HEK293 (cell line): ENCODE measurements around the gene CRYGA.

ENCODE experiments used
- CTCF ChIA-PET: fragments of 350-600 bp; formaldehyde crosslinking; extraction: SDS; loops from one replicate; lab custom pipeline; 2021; ENCODE audit warnings: antibody characterized with exemption; lab: Yijun Ruan, JAX
- POLR2A ChIA-PET: fragments of 300-600 bp; formaldehyde crosslinking; extraction: SDS; loops from one replicate; lab custom pipeline; 2020; ENCODE audit warnings: antibody characterized with exemption, inconsistent platforms; lab: Yijun Ruan, JAX
- H3K27ac ChIP-seq: fragments of 200-500 bp; sonication (Bioruptor generic); 2 replicates; pipeline ENCODE4 v1.5.1; 2014; ENCODE audit warnings: low read depth, low read length, control low read depth, inconsistent platforms; ENCODE audit errors: extremely low read depth
- H3K36me3 ChIP-seq, 2 experiments: fragments of 200-500 bp in 1 of 2; sonication (Bioruptor generic) in 1 of 2; 1 replicate in 1 of 2; 2 replicates in 1 of 2; pipeline ENCODE4 v1.5.1; 2014 to 2017; ENCODE audit warnings: inconsistent platforms in 2 of 2, low read length in 2 of 2; ENCODE audit not compliant: control insufficient read depth in 2 of 2, insufficient read depth in 1 of 2
- H3K4me1 ChIP-seq: fragments of 200-500 bp; sonication (Bioruptor generic); 2 replicates; pipeline ENCODE4 v1.5.1; 2014; ENCODE audit warnings: mild to moderate bottlenecking, low read length, inconsistent platforms; ENCODE audit not compliant: control insufficient read depth, insufficient read depth
- H3K4me3 ChIP-seq: 2 replicates; pipeline ENCODE4 v1.5.1; 2011; ENCODE audit warnings: low read depth, mild to moderate bottlenecking, control low read depth, low read length, moderate library complexity
- H3K9me3 ChIP-seq: fragments of 200-500 bp; sonication (Bioruptor generic); 2 replicates; pipeline ENCODE4 v1.5.1; 2014; ENCODE audit warnings: low read depth, low read length, inconsistent platforms; ENCODE audit not compliant: control insufficient read depth, insufficient read depth
- KLF16 ChIP-seq: fragments of 450-650 bp; formaldehyde crosslinking; IDR thresholded peaks from 2 replicates; pipeline ENCODE4 v1.5.1; 2017; ENCODE audit warnings: missing biosample characterization, missing genetic modification characterization
- KLF7 ChIP-seq: fragments of 450-650 bp; formaldehyde crosslinking; IDR thresholded peaks from 2 replicates; pipeline ENCODE4 v1.5.1; 2016; ENCODE audit warnings: missing biosample characterization, missing genetic modification characterization, borderline replicate concordance
- SALL2 ChIP-seq: fragments of 450-650 bp; formaldehyde crosslinking; IDR thresholded peaks from 2 replicates; pipeline ENCODE4 v1.5.0; 2017; ENCODE audit warnings: missing biosample characterization, mild to moderate bottlenecking, missing genetic modification characterization, borderline replicate concordance
- SETDB1 ChIP-seq: IDR thresholded peaks from one replicate; pipeline ENCODE4 v1.6.1; 2017; ENCODE audit warnings: mild to moderate bottlenecking, low read length, moderate library complexity, mixed read lengths; ENCODE audit not compliant: insufficient read length
- TRIM28 ChIP-seq: IDR thresholded peaks from 2 replicates; pipeline ENCODE4 v1.6.1; 2011; ENCODE audit warnings: low read length, control low read depth, borderline replicate concordance
- ZBTB48 ChIP-seq: fragments of 450-650 bp; formaldehyde crosslinking; IDR thresholded peaks from 2 replicates; pipeline ENCODE4 v1.5.1; 2016; ENCODE audit warnings: missing biosample characterization, missing genetic modification characterization
- ZFP3 ChIP-seq: fragments of 450-650 bp; formaldehyde crosslinking; IDR thresholded peaks from 2 replicates; pipeline ENCODE4 v1.5.1; 2016; ENCODE audit warnings: low read depth, missing biosample characterization, missing genetic modification characterization
- ZNF146 ChIP-seq: fragments of 450-650 bp; formaldehyde crosslinking; IDR thresholded peaks from 2 replicates; pipeline ENCODE4 v1.5.1; 2016; ENCODE audit warnings: missing biosample characterization, missing genetic modification characterization
- ZNF169 ChIP-seq: fragments of 450-650 bp; formaldehyde crosslinking; IDR thresholded peaks from 2 replicates; pipeline ENCODE4 v1.5.1; 2016; ENCODE audit warnings: missing biosample characterization, missing genetic modification characterization
- ZNF184 ChIP-seq: fragments of 450-650 bp; IDR thresholded peaks from 2 replicates; pipeline ENCODE4 v1.5.1; 2018; ENCODE audit warnings: missing biosample characterization, mild to moderate bottlenecking, missing genetic modification characterization
- ZNF2 ChIP-seq: fragments of 450-650 bp; formaldehyde crosslinking; IDR thresholded peaks from 2 replicates; pipeline ENCODE4 v1.5.1; 2016; ENCODE audit warnings: missing biosample characterization, missing genetic modification characterization
- ZNF266 ChIP-seq: fragments of 450-650 bp; formaldehyde crosslinking; IDR thresholded peaks from 2 replicates; pipeline ENCODE4 v1.5.1; 2016; ENCODE audit warnings: missing biosample characterization, missing genetic modification characterization, low read depth
- ZNF416 ChIP-seq: fragments of 450-650 bp; formaldehyde crosslinking; IDR thresholded peaks from 2 replicates; pipeline ENCODE4 v1.5.1; 2016; ENCODE audit warnings: missing biosample characterization, missing genetic modification characterization
- ZNF544 ChIP-seq: fragments of 450-650 bp; formaldehyde crosslinking; IDR thresholded peaks from 2 replicates; pipeline ENCODE4 v1.5.0; 2017; ENCODE audit warnings: missing biosample characterization, missing genetic modification characterization
- ZNF571 ChIP-seq: fragments of 450-650 bp; formaldehyde crosslinking; IDR thresholded peaks from 2 replicates; pipeline ENCODE4 v1.5.0; 2017; ENCODE audit warnings: missing biosample characterization, missing genetic modification characterization
- ZNF664 ChIP-seq: fragments of 450-650 bp; formaldehyde crosslinking; IDR thresholded peaks from 2 replicates; pipeline ENCODE4 v1.5.1; 2016; ENCODE audit warnings: missing biosample characterization, missing genetic modification characterization
- ZNF677 ChIP-seq: fragments of 450-650 bp; IDR thresholded peaks from 2 replicates; pipeline ENCODE4 v1.5.0; 2018; ENCODE audit warnings: missing biosample characterization, mild to moderate bottlenecking, missing genetic modification characterization, moderate library complexity
- ZNF701 ChIP-seq: fragments of 450-650 bp; formaldehyde crosslinking; IDR thresholded peaks from 2 replicates; pipeline ENCODE4 v1.5.1; 2016; ENCODE audit warnings: missing biosample characterization, missing genetic modification characterization
- ZNF791 ChIP-seq: fragments of 450-650 bp; formaldehyde crosslinking; IDR thresholded peaks from 2 replicates; pipeline ENCODE4 v1.5.1; 2016; ENCODE audit warnings: missing biosample characterization, missing genetic modification characterization
- ZXDB ChIP-seq: fragments of 450-650 bp; formaldehyde crosslinking; IDR thresholded peaks from 2 replicates; pipeline ENCODE4 v1.5.1; 2016; ENCODE audit warnings: missing biosample characterization, missing genetic modification characterization
- TF ChIP-seq, protein P1 (sequence below): fragments of 450-650 bp; formaldehyde crosslinking; IDR thresholded peaks from 2 replicates; pipeline ENCODE4 v1.5.1; 2016; ENCODE audit warnings: missing biosample characterization, missing genetic modification characterization
- TF ChIP-seq, protein P2 (sequence below): fragments of 450-650 bp; IDR thresholded peaks from 2 replicates; pipeline ENCODE4 v1.5.1; 2018; ENCODE audit warnings: missing biosample characterization, missing genetic modification characterization
- TF ChIP-seq, protein P3 (sequence below): fragments of 450-650 bp; formaldehyde crosslinking; IDR thresholded peaks from 2 replicates; pipeline ENCODE4 v1.5.1; 2016; ENCODE audit warnings: missing biosample characterization, missing genetic modification characterization

The CRYGA gene

DNA sequence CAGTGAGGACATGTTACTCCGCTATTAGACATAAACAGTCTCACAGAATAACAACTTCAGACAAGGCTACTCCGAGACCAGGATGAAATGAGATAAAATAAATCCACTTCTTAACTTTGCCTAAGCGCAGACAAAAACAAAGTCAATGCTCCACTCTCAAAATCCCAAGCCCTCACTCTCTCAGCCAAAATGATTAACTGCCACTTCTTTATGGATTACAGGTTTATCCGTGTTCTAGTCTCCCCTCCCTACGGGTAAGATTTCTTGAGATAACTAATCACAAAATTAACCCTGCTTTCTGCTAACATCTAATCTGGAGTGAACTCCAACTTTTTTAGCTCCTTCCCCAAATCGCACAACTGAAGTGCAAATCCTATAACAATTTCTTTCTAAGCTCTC is 32.7 kb downstream of the CRYGA start (continued):
- TF ChIP-seq ZNF677 (no peak), ZXDB (no peak)
- TF ChIP-seq, all 188 proteins: peak for 0

- H3K27ac ChIP-seq: no peak within 1 kb of the TSS
- H3K4me1 ChIP-seq: no peaks in the 10 kb centered on the region
- CTCF ChIA-PET: interaction anchor here (0.5 to 1.0 kb wide), 3 partner anchors 45 to 445 kb away, joined by 3 to 7 read pairs (median 3); partner anchors contain the start of gene IDH1
- POLR2A ChIA-PET: no interaction called here
- TF ChIP-seq ZBTB48 (tag by site-specific recombination): no peak
- TF ChIP-seq ZNF791 (tag by site-specific recombination): no peak
- TF ChIP-seq TRIM28: peak; percentile 57; the same call in 1 of the 2 replicates
- TF ChIP-seq ZNF169: no peak
- no peak for TF ChIP-seq ZNF571
- no peak for TF ChIP-seq ZNF416 (tag by site-specific recombination)
- H3K4me3 ChIP-seq: no peak within 1 kb of the TSS
- no peaks in the 10 kb centered on the region for H3K9me3 ChIP-seq
- H3K36me3 ChIP-seq: no peaks in the 10 kb centered on the region
Measured at GRCh38 chr2:208129744-208130711, 33.4 kb downstream of the CRYGA start, which contains the start of gene CRYGC. CRYGC (minus strand) TSS chr2:208129828; CDS start chr2:208129792, 36 bp downstream.

DNA sequence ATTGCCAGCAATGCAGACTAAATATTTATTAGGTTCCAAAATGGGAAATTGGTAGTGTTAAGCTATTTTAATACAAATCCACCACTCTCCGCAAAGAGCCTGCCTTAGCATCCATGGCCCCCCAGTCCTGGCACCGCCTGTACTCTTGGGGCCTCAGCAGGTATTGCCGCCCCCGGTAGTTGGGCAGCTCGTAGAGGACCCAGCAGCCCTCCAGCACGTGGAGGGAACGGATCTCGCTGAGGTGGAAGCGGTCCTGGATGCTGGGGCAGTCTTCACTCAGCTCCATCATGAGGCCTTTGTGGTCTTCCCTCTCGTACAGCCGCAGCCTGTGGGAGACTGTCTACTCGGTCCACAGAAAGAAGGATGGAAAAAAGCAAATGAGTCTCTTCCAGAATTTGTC is 35.3 kb downstream of the CRYGA start:
- no peaks in the 10 kb centered on the region for H3K4me1 ChIP-seq
- POLR2A ChIA-PET: no interaction called here
- TF ChIP-seq, protein P1, sequence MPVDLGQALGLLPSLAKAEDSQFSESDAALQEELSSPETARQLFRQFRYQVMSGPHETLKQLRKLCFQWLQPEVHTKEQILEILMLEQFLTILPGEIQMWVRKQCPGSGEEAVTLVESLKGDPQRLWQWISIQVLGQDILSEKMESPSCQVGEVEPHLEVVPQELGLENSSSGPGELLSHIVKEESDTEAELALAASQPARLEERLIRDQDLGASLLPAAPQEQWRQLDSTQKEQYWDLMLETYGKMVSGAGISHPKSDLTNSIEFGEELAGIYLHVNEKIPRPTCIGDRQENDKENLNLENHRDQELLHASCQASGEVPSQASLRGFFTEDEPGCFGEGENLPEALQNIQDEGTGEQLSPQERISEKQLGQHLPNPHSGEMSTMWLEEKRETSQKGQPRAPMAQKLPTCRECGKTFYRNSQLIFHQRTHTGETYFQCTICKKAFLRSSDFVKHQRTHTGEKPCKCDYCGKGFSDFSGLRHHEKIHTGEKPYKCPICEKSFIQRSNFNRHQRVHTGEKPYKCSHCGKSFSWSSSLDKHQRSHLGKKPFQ: no peak
- TF ChIP-seq ZNF701 (tag by site-specific recombination): no peak
- TF ChIP-seq, protein P2, sequence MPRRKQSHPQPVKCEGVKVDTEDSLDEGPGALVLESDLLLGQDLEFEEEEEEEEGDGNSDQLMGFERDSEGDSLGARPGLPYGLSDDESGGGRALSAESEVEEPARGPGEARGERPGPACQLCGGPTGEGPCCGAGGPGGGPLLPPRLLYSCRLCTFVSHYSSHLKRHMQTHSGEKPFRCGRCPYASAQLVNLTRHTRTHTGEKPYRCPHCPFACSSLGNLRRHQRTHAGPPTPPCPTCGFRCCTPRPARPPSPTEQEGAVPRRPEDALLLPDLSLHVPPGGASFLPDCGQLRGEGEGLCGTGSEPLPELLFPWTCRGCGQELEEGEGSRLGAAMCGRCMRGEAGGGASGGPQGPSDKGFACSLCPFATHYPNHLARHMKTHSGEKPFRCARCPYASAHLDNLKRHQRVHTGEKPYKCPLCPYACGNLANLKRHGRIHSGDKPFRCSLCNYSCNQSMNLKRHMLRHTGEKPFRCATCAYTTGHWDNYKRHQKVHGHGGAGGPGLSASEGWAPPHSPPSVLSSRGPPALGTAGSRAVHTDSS: no peak
- TF ChIP-seq ZFP3 (tag by site-specific recombination): no peak
- TF ChIP-seq SETDB1: no peak
- no peak for TF ChIP-seq KLF7 (tag by site-specific recombination)
- no peak for TF ChIP-seq ZNF266 (tag by site-specific recombination)
- no peak for TF ChIP-seq ZNF664 (tag by site-specific recombination)
- no peak overlapping the region for H3K27ac ChIP-seq
- H3K4me3 ChIP-seq: no peak overlapping the region
- CTCF ChIA-PET: interaction anchor here (0.6 to 1.4 kb wide), 3 partner anchors 26 to 138 kb away, joined by 3 to 5 read pairs (median 4); no protein-coding TSS in a partner anchor
- no peaks in the 10 kb centered on the region for H3K9me3 ChIP-seq
- H3K36me3 ChIP-seq: no peaks in the 10 kb centered on the region

- H3K27ac ChIP-seq: no peak overlapping the region
- H3K4me3 ChIP-seq: no peak overlapping the region
- no peak for TF ChIP-seq SALL2 (tag by site-specific recombination)
- TF ChIP-seq ZNF184 (tag by site-specific recombination): no peak
- no peak for TF ChIP-seq ZNF2
- peak; percentile 79 for TF ChIP-seq ZNF146 (tag by site-specific recombination)
- TF ChIP-seq ZNF544 (tag by site-specific recombination): no peak
- TF ChIP-seq, protein P3, sequence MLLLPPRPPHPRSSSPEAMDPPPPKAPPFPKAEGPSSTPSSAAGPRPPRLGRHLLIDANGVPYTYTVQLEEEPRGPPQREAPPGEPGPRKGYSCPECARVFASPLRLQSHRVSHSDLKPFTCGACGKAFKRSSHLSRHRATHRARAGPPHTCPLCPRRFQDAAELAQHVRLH (tag by site-specific recombination): no peak
- TF ChIP-seq KLF16: no peak
- ChIA-PET CTCF (no interaction called here), POLR2A (no interaction called here)
- H3K4me1 ChIP-seq: no peaks in the 10 kb centered on the region
- no peaks in the 10 kb centered on the region for H3K9me3 ChIP-seq
- H3K36me3 ChIP-seq: no peaks in the 10 kb centered on the region
Measured at GRCh38 chr2:208127090-208127489, 36.3 kb downstream of the CRYGA start.
